ENCODE measurements around the gene PIGX.

The PIGX gene

GRCh38 chr3:196756732-196757131, 44.6 kb downstream of the PIGX start:
- Histone ChIP-seq H3K9ac (ENCODE audit: insufficient read length) (no peak overlapping the region), H3K9me3 (ENCODE audit: low read depth, low read length) (peaks cover 12% of the 10 kb centered on the region), H3K27ac (no peak overlapping the region), H3K36me3 (ENCODE audit: insufficient read depth, low read length) (peaks cover 61% of the 10 kb centered on the region), H3K4me3 (no peak overlapping the region)
- TF ChIP-seq POLR2AphosphoS5 (IDR thresholded peaks at IDR 0.05; ENCODE audit: borderline replicate concordance, low read depth, low read length), result no peak
- no peak for TF ChIP-seq EZH2 (IDR thresholded peaks at IDR 0.05)
- TF ChIP-seq FOXP2 (optimal IDR thresholded peaks at IDR 0.05; ENCODE audit: control extremely low read depth, extremely low read length, insufficient read depth), result no peak
- no peak for DNase-seq (ENCODE audit: low read depth, low spot score)

- no peak overlapping the region for H3K9ac ChIP-seq (ENCODE audit: insufficient read length)
- DNase-seq (ENCODE audit: low read depth, low spot score), result no peak
- H3K27ac ChIP-seq, result no peak overlapping the region
- peaks cover 50% of the 10 kb centered on the region for H3K36me3 ChIP-seq (ENCODE audit: insufficient read depth, low read length)
- TF ChIP-seq POLR2AphosphoS5 (IDR thresholded peaks at IDR 0.05; ENCODE audit: borderline replicate concordance, low read depth, low read length), result no peak
- no peak for TF ChIP-seq FOXP2 (optimal IDR thresholded peaks at IDR 0.05; ENCODE audit: control extremely low read depth, extremely low read length, insufficient read depth)
- no peak overlapping the region for H3K4me3 ChIP-seq
- peaks cover 12% of the 10 kb centered on the region for H3K9me3 ChIP-seq (ENCODE audit: low read depth, low read length)
Measured at GRCh38 chr3:196757876-196758739, 45.9 kb downstream of the PIGX start.

- H3K9ac ChIP-seq (ENCODE audit: insufficient read length), result no peak overlapping the region
- DNase-seq (ENCODE audit: low read depth, low spot score), result no peak
- H3K4me3 ChIP-seq, result no peak overlapping the region
- no peaks in the 10 kb centered on the region for H3K9me3 ChIP-seq (ENCODE audit: low read depth, low read length)
- TF ChIP-seq FOXP2 (optimal IDR thresholded peaks at IDR 0.05; ENCODE audit: control extremely low read depth, extremely low read length, insufficient read depth) (no peak), EZH2 (IDR thresholded peaks at IDR 0.05) (no peak), POLR2AphosphoS5 (IDR thresholded peaks at IDR 0.05; ENCODE audit: borderline replicate concordance, low read depth, low read length) (no peak)
- peaks cover 4% of the 10 kb centered on the region for H3K36me3 ChIP-seq (ENCODE audit: insufficient read depth, low read length)
- H3K27ac ChIP-seq, result no peak overlapping the region
Measured at GRCh38 chr3:196763179-196763578, 51.0 kb downstream of the PIGX start.

GRCh38 chr3:196765454-196765853, 53.3 kb downstream of the PIGX start:
- no peak for DNase-seq (ENCODE audit: low read depth, low spot score)
- H3K4me3 ChIP-seq, result no peak overlapping the region

GRCh38 chr3:196771067-196771466, 58.9 kb downstream of the PIGX start:
- H3K36me3 ChIP-seq (ENCODE audit: insufficient read depth, low read length), result peaks cover 12% of the 10 kb centered on the region
- H3K9me3 ChIP-seq (ENCODE audit: low read depth, low read length), result no peaks in the 10 kb centered on the region
- no peak for DNase-seq (ENCODE audit: low read depth, low spot score)
- H3K9ac ChIP-seq (ENCODE audit: insufficient read length), result no peak overlapping the region
- TF ChIP-seq FOXP2 (optimal IDR thresholded peaks at IDR 0.05; ENCODE audit: control extremely low read depth, extremely low read length, insufficient read depth) (no peak), POLR2AphosphoS5 (IDR thresholded peaks at IDR 0.05; ENCODE audit: borderline replicate concordance, low read depth, low read length) (no peak), EZH2 (IDR thresholded peaks at IDR 0.05) (no peak)
- H3K27ac ChIP-seq, result no peak overlapping the region
- no peak overlapping the region for H3K4me3 ChIP-seq

More at GRCh38 chr3:196765454-196765853, 53.3 kb downstream of the PIGX start:
- H3K27ac ChIP-seq, result no peak overlapping the region
- no peak overlapping the region for H3K9ac ChIP-seq (ENCODE audit: insufficient read length)
- TF ChIP-seq FOXP2 (optimal IDR thresholded peaks at IDR 0.05; ENCODE audit: control extremely low read depth, extremely low read length, insufficient read depth), result no peak
- no peak for TF ChIP-seq POLR2AphosphoS5 (IDR thresholded peaks at IDR 0.05; ENCODE audit: borderline replicate concordance, low read depth, low read length)
- TF ChIP-seq EZH2 (IDR thresholded peaks at IDR 0.05), result no peak
- H3K9me3 ChIP-seq (ENCODE audit: low read depth, low read length), result no peaks in the 10 kb centered on the region
- H3K36me3 ChIP-seq (ENCODE audit: insufficient read depth, low read length), result peaks cover 8% of the 10 kb centered on the region

- Histone ChIP-seq H3K4me3 (no peak overlapping the region), H3K9ac (ENCODE audit: insufficient read length) (no peak overlapping the region), H3K27ac (no peak overlapping the region), H3K36me3 (ENCODE audit: insufficient read depth, low read length) (peaks cover 21% of the 10 kb centered on the region), H3K9me3 (ENCODE audit: low read depth, low read length) (no peaks in the 10 kb centered on the region)
- no peak for TF ChIP-seq EZH2 (IDR thresholded peaks at IDR 0.05)
- no peak for TF ChIP-seq FOXP2 (optimal IDR thresholded peaks at IDR 0.05; ENCODE audit: control extremely low read depth, extremely low read length, insufficient read depth)
- TF ChIP-seq POLR2AphosphoS5 (IDR thresholded peaks at IDR 0.05; ENCODE audit: borderline replicate concordance, low read depth, low read length), result no peak
- DNase-seq (ENCODE audit: low read depth, low spot score), result peak; percentile 14
Measured at GRCh38 chr3:196772102-196772501, 59.9 kb downstream of the PIGX start.

- H3K36me3 ChIP-seq (ENCODE audit: insufficient read depth, low read length), result peaks cover 29% of the 10 kb centered on the region
- DNase-seq (ENCODE audit: low read depth, low spot score), result no peak
- TF ChIP-seq EZH2 (IDR thresholded peaks at IDR 0.05) (no peak), FOXP2 (optimal IDR thresholded peaks at IDR 0.05; ENCODE audit: control extremely low read depth, extremely low read length, insufficient read depth) (no peak), POLR2AphosphoS5 (IDR thresholded peaks at IDR 0.05; ENCODE audit: borderline replicate concordance, low read depth, low read length) (no peak)
Measured at GRCh38 chr3:196772897-196773296, 60.7 kb downstream of the PIGX start.

GRCh38 chr3:196774191-196774820, 62.1 kb downstream of the PIGX start:
- peak overlapping the region; percentile 35 for H3K4me3 ChIP-seq
- no peaks in the 10 kb centered on the region for H3K9me3 ChIP-seq (ENCODE audit: low read depth, low read length)
- H3K9ac ChIP-seq (ENCODE audit: insufficient read length), result peak overlapping the region; percentile 2
- H3K27ac ChIP-seq, result peak overlapping the region; percentile 89
- DNase-seq (ENCODE audit: low read depth, low spot score), result peak; percentile 83
- H3K36me3 ChIP-seq (ENCODE audit: insufficient read depth, low read length), result peaks cover 37% of the 10 kb centered on the region
- no peak; the same call in 1 of the 2 replicates for TF ChIP-seq POLR2AphosphoS5 (IDR thresholded peaks at IDR 0.05; ENCODE audit: borderline replicate concordance, low read depth, low read length)
- TF ChIP-seq EZH2 (IDR thresholded peaks at IDR 0.05), result no peak

More at GRCh38 chr3:196772897-196773296, 60.7 kb downstream of the PIGX start:
- no peak overlapping the region for H3K4me3 ChIP-seq
- no peaks in the 10 kb centered on the region for H3K9me3 ChIP-seq (ENCODE audit: low read depth, low read length)
- H3K9ac ChIP-seq (ENCODE audit: insufficient read length), result no peak overlapping the region
- H3K27ac ChIP-seq, result no peak overlapping the region
